ENCODE measurements around the gene GATA6. TPM values are rescaled to one million over a fixed set of nuclear protein-coding genes. Genes with fewer than 3 reads are reported as not detected.
A peak's percentile ranks its signal among the peaks of the same experiment; 100 is the strongest.

Gene GATA6
- total and polyA plus RNA-seq, 2 of the 13 experiments (the other 11 are each of a cell fraction or from before 2014, with no cell fraction given), result 0.84 to 3.2 TPM

DNA sequence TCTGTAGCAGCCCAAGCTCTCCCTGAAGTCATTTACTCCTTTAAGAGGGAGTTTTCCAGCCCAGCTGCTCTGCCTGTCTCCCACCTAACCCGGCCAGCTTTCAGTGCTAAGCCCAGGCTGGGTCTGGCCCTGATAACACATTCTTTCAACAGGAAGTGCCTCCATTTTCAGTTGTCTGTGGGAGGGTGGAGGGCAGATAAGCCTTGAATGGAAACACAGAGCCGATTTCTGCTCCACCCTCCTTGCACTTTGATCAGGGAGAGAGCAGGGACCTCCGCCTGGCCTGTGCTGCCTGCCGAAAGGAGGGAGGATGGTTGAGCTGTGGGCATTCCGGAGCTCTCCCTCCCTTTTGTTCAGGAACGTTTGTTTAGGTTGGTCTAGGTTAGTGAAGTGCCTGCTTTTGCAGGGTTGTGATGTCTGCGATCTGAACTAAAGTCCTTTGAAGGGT is 24.8 kb downstream of the GATA6 start (continued):
- TF ChIP-seq ZNF770 (CRISPR knock-in tag; IDR thresholded peaks at IDR 0.05) (peak; percentile 33; the same call in 1 of the 2 replicates), YEATS2 (CRISPR knock-in tag; IDR thresholded peaks at IDR 0.05; ENCODE audit: borderline replicate concordance) (no peak), ZNF891 (CRISPR knock-in tag; IDR thresholded peaks at IDR 0.05) (no peak), ZBTB39 (CRISPR knock-in tag; IDR thresholded peaks at IDR 0.05) (no peak), PAX8 (CRISPR knock-in tag; IDR thresholded peaks at IDR 0.05; ENCODE audit: borderline replicate concordance) (no peak), ZNF17 (CRISPR knock-in tag; IDR thresholded peaks at IDR 0.05) (no peak), KDM4B (CRISPR knock-in tag; IDR thresholded peaks at IDR 0.05) (no peak), ZNF136 (CRISPR knock-in tag; IDR thresholded peaks at IDR 0.05; ENCODE audit: low read depth) (no peak), SMAD9 (CRISPR knock-in tag; IDR thresholded peaks at IDR 0.05) (no peak), THAP9 (CRISPR knock-in tag; IDR thresholded peaks at IDR 0.05; ENCODE audit: borderline replicate concordance) (no peak), FLYWCH1 (CRISPR knock-in tag; IDR thresholded peaks at IDR 0.05) (no peak), ZNF30 (CRISPR knock-in tag; IDR thresholded peaks at IDR 0.05) (no peak), ZNF788 (CRISPR knock-in tag; IDR thresholded peaks at IDR 0.05; ENCODE audit: borderline replicate concordance) (peak; percentile 83; the same call in 1 of the 2 replicates), TGIF2 (CRISPR knock-in tag; IDR thresholded peaks at IDR 0.05) (no peak), BORCS8-MEF2B (CRISPR knock-in tag; IDR thresholded peaks at IDR 0.05) (no peak; the same call in 1 of the 2 replicates)
- TF ChIP-seq, protein P1, sequence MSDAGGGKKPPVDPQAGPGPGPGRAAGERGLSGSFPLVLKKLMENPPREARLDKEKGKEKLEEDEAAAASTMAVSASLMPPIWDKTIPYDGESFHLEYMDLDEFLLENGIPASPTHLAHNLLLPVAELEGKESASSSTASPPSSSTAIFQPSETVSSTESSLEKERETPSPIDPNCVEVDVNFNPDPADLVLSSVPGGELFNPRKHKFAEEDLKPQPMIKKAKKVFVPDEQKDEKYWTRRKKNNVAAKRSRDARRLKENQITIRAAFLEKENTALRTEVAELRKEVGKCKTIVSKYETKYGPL (CRISPR knock-in tag; IDR thresholded peaks at IDR 0.05), result no peak
- TF ChIP-seq, protein P2, sequence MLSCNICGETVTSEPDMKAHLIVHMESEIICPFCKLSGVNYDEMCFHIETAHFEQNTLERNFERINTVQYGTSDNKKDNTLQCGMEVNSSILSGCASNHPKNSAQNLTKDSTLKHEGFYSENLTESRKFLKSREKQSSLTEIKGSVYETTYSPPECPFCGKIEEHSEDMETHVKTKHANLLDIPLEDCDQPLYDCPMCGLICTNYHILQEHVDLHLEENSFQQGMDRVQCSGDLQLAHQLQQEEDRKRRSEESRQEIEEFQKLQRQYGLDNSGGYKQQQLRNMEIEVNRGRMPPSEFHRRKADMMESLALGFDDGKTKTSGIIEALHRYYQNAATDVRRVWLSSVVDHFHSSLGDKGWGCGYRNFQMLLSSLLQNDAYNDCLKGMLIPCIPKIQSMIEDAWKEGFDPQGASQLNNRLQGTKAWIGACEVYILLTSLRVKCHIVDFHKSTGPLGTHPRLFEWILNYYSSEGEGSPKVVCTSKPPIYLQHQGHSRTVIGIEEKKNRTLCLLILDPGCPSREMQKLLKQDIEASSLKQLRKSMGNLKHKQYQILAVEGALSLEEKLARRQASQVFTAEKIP (CRISPR knock-in tag; IDR thresholded peaks at IDR 0.05; ENCODE audit: borderline replicate concordance), result no peak
- TF ChIP-seq, protein P3, sequence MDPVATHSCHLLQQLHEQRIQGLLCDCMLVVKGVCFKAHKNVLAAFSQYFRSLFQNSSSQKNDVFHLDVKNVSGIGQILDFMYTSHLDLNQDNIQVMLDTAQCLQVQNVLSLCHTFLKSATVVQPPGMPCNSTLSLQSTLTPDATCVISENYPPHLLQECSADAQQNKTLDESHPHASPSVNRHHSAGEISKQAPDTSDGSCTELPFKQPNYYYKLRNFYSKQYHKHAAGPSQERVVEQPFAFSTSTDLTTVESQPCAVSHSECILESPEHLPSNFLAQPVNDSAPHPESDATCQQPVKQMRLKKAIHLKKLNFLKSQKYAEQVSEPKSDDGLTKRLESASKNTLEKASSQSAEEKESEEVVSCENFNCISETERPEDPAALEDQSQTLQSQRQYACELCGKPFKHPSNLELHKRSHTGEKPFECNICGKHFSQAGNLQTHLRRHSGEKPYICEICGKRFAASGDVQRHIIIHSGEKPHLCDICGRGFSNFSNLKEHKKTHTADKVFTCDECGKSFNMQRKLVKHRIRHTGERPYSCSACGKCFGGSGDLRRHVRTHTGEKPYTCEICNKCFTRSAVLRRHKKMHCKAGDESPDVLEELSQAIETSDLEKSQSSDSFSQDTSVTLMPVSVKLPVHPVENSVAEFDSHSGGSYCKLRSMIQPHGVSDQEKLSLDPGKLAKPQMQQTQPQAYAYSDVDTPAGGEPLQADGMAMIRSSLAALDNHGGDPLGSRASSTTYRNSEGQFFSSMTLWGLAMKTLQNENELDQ (CRISPR knock-in tag; IDR thresholded peaks at IDR 0.05; ENCODE audit: borderline replicate concordance), result no peak
